HepG2 (cell line): ENCODE results near the gene SPRED2. TPM values are rescaled to one million over a fixed set of nuclear protein-coding genes. Genes with fewer than 3 reads are reported as not detected.

ENCODE experiments used
- ATAC-seq: fragments of 200-7000 bp; cut with Tn5 transposase; 3 replicates; pipeline ENCODE4 v1.9.1; 2020; ENCODE audit warnings: mild to moderate bottlenecking, moderate library complexity
- BruUV-seq: library from RNA; stranded (reverse); fragments of 400-500 nt; replicated peaks from 2 replicates; lab custom pipeline; 2021; lab: Mats Ljungman, UMichigan
- CTCF ChIA-PET: fragments of 300-600 bp; formaldehyde crosslinking; extraction: SDS; loops from one replicate; lab custom pipeline; 2021; ENCODE audit warnings: low total read pairs, inconsistent platforms, low intra/inter-chr PET ratio; lab: Yijun Ruan, JAX
- POLR2A ChIA-PET: fragments of 350-600 bp; sonication (Branson Sonifier 250); formaldehyde crosslinking; loops from one replicate; lab custom pipeline; 2020; ENCODE audit warnings: antibody characterized with exemption, inconsistent platforms; lab: Yijun Ruan, JAX
- DNase-seq: peaks from one replicate; pipeline ENCODE4 v3.0.0-alpha.2; 2015; ENCODE audit warnings: low spot score
- FAIRE-seq: peaks from 3 replicates; lab custom pipeline; 2011; peaks lifted over from hg19 to GRCh38; lab: Jason Lieb, UNC
- H2AFZ ChIP-seq: one replicate; pipeline ENCODE4 v1.6.1; 2011; ENCODE audit warnings: low read length, inconsistent platforms
- H3K27ac ChIP-seq: fragments of 300-600 bp; 3 replicates; pipeline ENCODE4 v1.8.0; 2011; ENCODE audit warnings: mixed run types, mild to moderate bottlenecking, mixed read lengths, low read length, inconsistent platforms; ENCODE audit not compliant: insufficient read depth; ENCODE audit errors: extremely low read length
- H3K27me3 ChIP-seq, 2 experiments: fragments of 200-600 bp in 1 of 2; 2 replicates in 1 of 2; 3 replicates in 1 of 2; pipeline versions ENCODE4 v1.6.0 to v1.8.0; 2011; ENCODE audit warnings: low read length in 2 of 2, mild to moderate bottlenecking in 2 of 2, moderate library complexity in 2 of 2, inconsistent platforms in 1 of 2; ENCODE audit not compliant: insufficient read depth in 2 of 2, control insufficient read depth in 1 of 2
- H3K36me3 ChIP-seq, 2 experiments: fragments of 200-600 bp in 1 of 2; replicated peaks in 1 of 2; 2 replicates in 1 of 2; 3 replicates in 1 of 2; pipeline versions ENCODE4 v1.5.1 to v1.8.0; 2011; ENCODE audit warnings: low read length in 2 of 2, inconsistent platforms in 1 of 2; ENCODE audit not compliant: insufficient read depth in 2 of 2, control insufficient read depth in 1 of 2
- H3K4me1 ChIP-seq: 2 replicates; pipeline ENCODE4 v1.5.1; 2012; ENCODE audit warnings: low read length, inconsistent platforms; ENCODE audit not compliant: insufficient read depth
- H3K4me2 ChIP-seq: 2 replicates; pipeline ENCODE4 v1.6.0; 2011; ENCODE audit warnings: low read depth, low read length, inconsistent platforms
- H3K4me3 ChIP-seq, 3 experiments: fragments of 200-600 bp in 1 of 3; sonication (generic), shearing (Covaris generic) in 1 of 3; replicated peaks in 1 of 3; 2 replicates each; pipeline ENCODE4 v1.5.1; 2011 to 2016; ENCODE audit warnings: low read length in 3 of 3, inconsistent platforms in 2 of 3, low read depth in 2 of 3, mild to moderate bottlenecking in 2 of 3, control low read depth in 1 of 3, mixed read lengths in 1 of 3; ENCODE audit not compliant: insufficient read depth in 1 of 3
- H3K79me2 ChIP-seq: one replicate; pipeline ENCODE4 v1.6.1; 2011; ENCODE audit warnings: low read length, inconsistent platforms; ENCODE audit not compliant: insufficient read depth
- H3K9ac ChIP-seq: 2 replicates; pipeline ENCODE4 v1.6.0; 2011; ENCODE audit warnings: mild to moderate bottlenecking, low read depth, low read length, inconsistent platforms; ENCODE audit not compliant: insufficient read depth
- H3K9me3 ChIP-seq: 2 replicates; pipeline ENCODE4 v1.5.1; 2012; ENCODE audit warnings: mild to moderate bottlenecking, low read length
- H4K20me1 ChIP-seq: 2 replicates; pipeline ENCODE4 v1.6.0; 2011; ENCODE audit warnings: inconsistent platforms, mild to moderate bottlenecking, low read length, moderate library complexity; ENCODE audit not compliant: insufficient read depth
- FOXP1 ChIP-seq, 2 experiments: fragments of 450-650 bp in 1 of 2; IDR thresholded peaks; 2 replicates each; pipeline ENCODE4 v1.6.1; 2017 to 2018; ENCODE audit warnings: antibody characterized with exemption in 1 of 2
- GLI4 ChIP-seq: sonication (generic); formaldehyde crosslinking; IDR thresholded peaks from 2 replicates; pipeline ENCODE4 v1.5.1; 2020; ENCODE audit warnings: missing genetic modification reagents, mild to moderate bottlenecking, moderate library complexity, borderline replicate concordance
- PHF5A ChIP-seq: IDR thresholded peaks from one replicate; pipeline ENCODE4 v1.6.1; 2018; ENCODE audit warnings: low read depth, missing genetic modification reagents; ENCODE audit not compliant: unreplicated experiment
- SALL1 ChIP-seq: sonication (generic); formaldehyde crosslinking; IDR thresholded peaks from 2 replicates; pipeline ENCODE4 v1.8.0; 2022; ENCODE audit warnings: mild to moderate bottlenecking, missing genetic modification reagents
- ZBTB38 ChIP-seq: sonication (generic); formaldehyde crosslinking; IDR thresholded peaks from 2 replicates; pipeline ENCODE4 v1.5.1; 2020; ENCODE audit warnings: mild to moderate bottlenecking, missing genetic modification reagents
- ZFAT ChIP-seq: sonication (generic); formaldehyde crosslinking; conservative IDR thresholded peaks from 2 replicates; pipeline ENCODE4 v1.8.1; 2023; ENCODE audit warnings: missing genetic modification reagents, inconsistent platforms
- ZNF12 ChIP-seq: sonication (generic); formaldehyde crosslinking; IDR thresholded peaks from 2 replicates; pipeline ENCODE4 v1.5.0; 2020; ENCODE audit warnings: missing genetic modification reagents
- ZNF343 ChIP-seq: sonication (generic); formaldehyde crosslinking; IDR thresholded peaks from 2 replicates; pipeline ENCODE4 v1.4.0; 2020; ENCODE audit warnings: mild to moderate bottlenecking, missing genetic modification reagents
- ZNF841 ChIP-seq: sonication (generic); formaldehyde crosslinking; IDR thresholded peaks from 2 replicates; pipeline ENCODE4 v1.8.1; 2023; ENCODE audit warnings: missing genetic modification reagents, borderline replicate concordance
- ZNF879 ChIP-seq: sonication (generic); formaldehyde crosslinking; IDR thresholded peaks from 2 replicates; pipeline ENCODE4 v1.8.1; 2023; ENCODE audit warnings: missing genetic modification reagents
- ZSCAN29 ChIP-seq: sonication (generic); formaldehyde crosslinking; conservative IDR thresholded peaks from 2 replicates; pipeline ENCODE4 v1.4.0; 2020; ENCODE audit warnings: mild to moderate bottlenecking, missing genetic modification reagents
- WGBS: methylation state at CpG from one replicate; pipeline ENCODE4 v1.1.6; 2017; ENCODE audit warnings: low lambda C conversion rate; 5-methylcytosine and 5-hydroxymethylcytosine counted together
- in situ Hi-C: cut with HindIII; loops from 2 replicates; pipeline ENCODE4 v1.10.0; 2017; ENCODE audit warnings: low pct_unique_long_range_greater_than_20kb; ENCODE audit not compliant: extremely low pct_ligation_motif_present
- intact Hi-C: fragments of 100-400 bp; cut with micrococcal nuclease; formaldehyde crosslinking; loops from one replicate; pipeline ENCODE4 v1.10.0; 2022; ENCODE audit not compliant: unreplicated experiment
- polyA plus RNA-seq, 8 experiments: library from polyadenylated mRNA; depleted of rRNA in 3 of 8; stranded (reverse) in 7 of 8; unstranded in 1 of 8; fragments of >200 nt; fragmentation: Illumina TruSeq in 4 of 8; extraction: Trizol in 4 of 8; gene quantifications; 2 replicates each; pipeline versions ENCODE4 v1.2.1 to v1.2.3, GENCODE V29; 2011 to 2016; ENCODE audit warnings: low read depth in 4 of 8, missing spikeins in 1 of 8, mixed read lengths in 1 of 8; ENCODE audit not compliant: insufficient read depth in 1 of 8
- total RNA-seq, 5 experiments: library from RNA; depleted of rRNA; stranded (reverse); fragments of >200 nt; fragmentation: Illumina TruSeq; extraction: Trizol; gene quantifications; 2 replicates each; pipeline ENCODE4 v1.2.3, GENCODE V29; 2016; ENCODE audit warnings: low read depth in 1 of 5
- TF ChIP-seq, protein P1 (sequence below): sonication (generic); formaldehyde crosslinking; conservative IDR thresholded peaks from 2 replicates; pipeline ENCODE4 v1.4.0; 2020; ENCODE audit warnings: mild to moderate bottlenecking, missing genetic modification reagents, moderate library complexity
- TF ChIP-seq, protein P2 (sequence below): sonication (generic); formaldehyde crosslinking; IDR thresholded peaks from 2 replicates; pipeline ENCODE4 v1.4.0; 2020; ENCODE audit warnings: missing genetic modification reagents, mild to moderate bottlenecking, borderline replicate concordance
- TF ChIP-seq, protein P3 (sequence below): sonication (generic); formaldehyde crosslinking; IDR thresholded peaks from 2 replicates; pipeline ENCODE4 v1.5.1; 2020; ENCODE audit warnings: mild to moderate bottlenecking, missing genetic modification reagents, borderline replicate concordance
- TF ChIP-seq, protein P4 (sequence below): sonication (generic); formaldehyde crosslinking; IDR thresholded peaks from 2 replicates; pipeline ENCODE4 v1.5.0; 2020; ENCODE audit warnings: missing genetic modification reagents
- TF ChIP-seq, protein P5 (sequence below): sonication (generic); formaldehyde crosslinking; IDR thresholded peaks from 2 replicates; pipeline ENCODE4 v1.8.0; 2022; ENCODE audit warnings: missing genetic modification reagents, mild to moderate bottlenecking, borderline replicate concordance

SPRED2 gene
- total and polyA plus RNA-seq, 2 of the 13 experiments (the other 11 are each of a cell fraction or from before 2014, with no cell fraction given), result 13.0 to 37.0 TPM

DNA sequence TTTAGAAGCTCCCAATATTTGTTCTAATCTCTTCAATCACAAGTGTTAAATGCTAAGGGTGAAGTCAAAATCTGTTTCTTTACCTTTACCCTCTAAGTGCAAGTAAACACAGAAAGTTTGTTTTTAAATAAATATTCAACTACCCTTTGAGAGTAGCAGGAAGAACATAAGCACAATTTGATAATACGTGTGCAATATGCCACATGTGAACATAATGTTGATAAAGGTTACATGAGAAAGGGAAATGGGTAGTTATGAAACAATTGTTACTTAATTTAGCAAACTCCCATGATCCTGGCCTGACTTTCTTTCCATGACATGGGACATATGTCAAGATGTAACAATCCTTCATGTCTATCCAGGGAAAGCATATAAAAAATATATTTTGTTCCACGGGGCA is 7.1 kb downstream of the SPRED2 start:
- H3K36me3 ChIP-seq, result peaks cover 3 to 25% of the 10 kb centered on the region in 2 experiments
- no peak overlapping the region for H2AFZ ChIP-seq
- no TSS peak for BruUV-seq
- 64% methylated on average over 2 of the region's 2 CpGs for whole genome bisulfite sequencing
- DNase-seq (no peak), FAIRE-seq (no peak), ATAC-seq (no peak)
- intact Hi-C loops, result no loop called here
- ChIA-PET POLR2A (no interaction called here), CTCF (no interaction called here)
- H3K27ac ChIP-seq, result no peak overlapping the region
- no peaks in the 10 kb centered on the region for H3K27me3 ChIP-seq
- H3K4me2 ChIP-seq, result no peak overlapping the region
- H3K79me2 ChIP-seq, result peaks cover 100% of the 10 kb centered on the region
- H4K20me1 ChIP-seq, result peaks cover 100% of the 10 kb centered on the region
- no peak overlapping the region for H3K4me3 ChIP-seq
- in situ Hi-C loops, result no loop called here
- H3K4me1 ChIP-seq, result peaks cover 89% of the 10 kb centered on the region
- no peak overlapping the region for H3K9ac ChIP-seq
- H3K9me3 ChIP-seq, result no peaks in the 10 kb centered on the region
- no peak for TF ChIP-seq ZFAT
- TF ChIP-seq ZNF841 (CRISPR knock-in tag), result no peak
- TF ChIP-seq GLI4 (CRISPR knock-in tag), result no peak
- TF ChIP-seq ZNF12 (CRISPR knock-in tag), result no peak
- no peak for TF ChIP-seq PHF5A (CRISPR knock-in tag)
- TF ChIP-seq, protein P1, sequence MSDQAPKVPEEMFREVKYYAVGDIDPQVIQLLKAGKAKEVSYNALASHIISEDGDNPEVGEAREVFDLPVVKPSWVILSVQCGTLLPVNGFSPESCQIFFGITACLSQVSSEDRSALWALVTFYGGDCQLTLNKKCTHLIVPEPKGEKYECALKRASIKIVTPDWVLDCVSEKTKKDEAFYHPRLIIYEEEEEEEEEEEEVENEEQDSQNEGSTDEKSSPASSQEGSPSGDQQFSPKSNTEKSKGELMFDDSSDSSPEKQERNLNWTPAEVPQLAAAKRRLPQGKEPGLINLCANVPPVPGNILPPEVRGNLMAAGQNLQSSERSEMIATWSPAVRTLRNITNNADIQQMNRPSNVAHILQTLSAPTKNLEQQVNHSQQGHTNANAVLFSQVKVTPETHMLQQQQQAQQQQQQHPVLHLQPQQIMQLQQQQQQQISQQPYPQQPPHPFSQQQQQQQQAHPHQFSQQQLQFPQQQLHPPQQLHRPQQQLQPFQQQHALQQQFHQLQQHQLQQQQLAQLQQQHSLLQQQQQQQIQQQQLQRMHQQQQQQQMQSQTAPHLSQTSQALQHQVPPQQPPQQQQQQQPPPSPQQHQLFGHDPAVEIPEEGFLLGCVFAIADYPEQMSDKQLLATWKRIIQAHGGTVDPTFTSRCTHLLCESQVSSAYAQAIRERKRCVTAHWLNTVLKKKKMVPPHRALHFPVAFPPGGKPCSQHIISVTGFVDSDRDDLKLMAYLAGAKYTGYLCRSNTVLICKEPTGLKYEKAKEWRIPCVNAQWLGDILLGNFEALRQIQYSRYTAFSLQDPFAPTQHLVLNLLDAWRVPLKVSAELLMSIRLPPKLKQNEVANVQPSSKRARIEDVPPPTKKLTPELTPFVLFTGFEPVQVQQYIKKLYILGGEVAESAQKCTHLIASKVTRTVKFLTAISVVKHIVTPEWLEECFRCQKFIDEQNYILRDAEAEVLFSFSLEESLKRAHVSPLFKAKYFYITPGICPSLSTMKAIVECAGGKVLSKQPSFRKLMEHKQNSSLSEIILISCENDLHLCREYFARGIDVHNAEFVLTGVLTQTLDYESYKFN (CRISPR knock-in tag), result peak; percentile 20; the same call in 1 of the 2 replicates
- no peak for TF ChIP-seq ZSCAN29 (CRISPR knock-in tag)
- no peak for TF ChIP-seq SALL1 (CRISPR knock-in tag)
- no peak for TF ChIP-seq FOXP1 (IDR thresholded peaks at IDR 0.05)
- peak; percentile 32; the same call in 1 of the 2 replicates for TF ChIP-seq FOXP1 (CRISPR knock-in tag; IDR thresholded peaks at IDR 0.05)
- TF ChIP-seq ZNF343 (CRISPR knock-in tag), result no peak
- TF ChIP-seq, protein P2, sequence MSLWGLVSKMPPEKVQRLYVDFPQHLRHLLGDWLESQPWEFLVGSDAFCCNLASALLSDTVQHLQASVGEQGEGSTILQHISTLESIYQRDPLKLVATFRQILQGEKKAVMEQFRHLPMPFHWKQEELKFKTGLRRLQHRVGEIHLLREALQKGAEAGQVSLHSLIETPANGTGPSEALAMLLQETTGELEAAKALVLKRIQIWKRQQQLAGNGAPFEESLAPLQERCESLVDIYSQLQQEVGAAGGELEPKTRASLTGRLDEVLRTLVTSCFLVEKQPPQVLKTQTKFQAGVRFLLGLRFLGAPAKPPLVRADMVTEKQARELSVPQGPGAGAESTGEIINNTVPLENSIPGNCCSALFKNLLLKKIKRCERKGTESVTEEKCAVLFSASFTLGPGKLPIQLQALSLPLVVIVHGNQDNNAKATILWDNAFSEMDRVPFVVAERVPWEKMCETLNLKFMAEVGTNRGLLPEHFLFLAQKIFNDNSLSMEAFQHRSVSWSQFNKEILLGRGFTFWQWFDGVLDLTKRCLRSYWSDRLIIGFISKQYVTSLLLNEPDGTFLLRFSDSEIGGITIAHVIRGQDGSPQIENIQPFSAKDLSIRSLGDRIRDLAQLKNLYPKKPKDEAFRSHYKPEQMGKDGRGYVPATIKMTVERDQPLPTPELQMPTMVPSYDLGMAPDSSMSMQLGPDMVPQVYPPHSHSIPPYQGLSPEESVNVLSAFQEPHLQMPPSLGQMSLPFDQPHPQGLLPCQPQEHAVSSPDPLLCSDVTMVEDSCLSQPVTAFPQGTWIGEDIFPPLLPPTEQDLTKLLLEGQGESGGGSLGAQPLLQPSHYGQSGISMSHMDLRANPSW (CRISPR knock-in tag), result no peak
- no peak for TF ChIP-seq ZBTB38 (CRISPR knock-in tag)
- TF ChIP-seq ZNF879 (CRISPR knock-in tag), result no peak
- TF ChIP-seq, protein P3, sequence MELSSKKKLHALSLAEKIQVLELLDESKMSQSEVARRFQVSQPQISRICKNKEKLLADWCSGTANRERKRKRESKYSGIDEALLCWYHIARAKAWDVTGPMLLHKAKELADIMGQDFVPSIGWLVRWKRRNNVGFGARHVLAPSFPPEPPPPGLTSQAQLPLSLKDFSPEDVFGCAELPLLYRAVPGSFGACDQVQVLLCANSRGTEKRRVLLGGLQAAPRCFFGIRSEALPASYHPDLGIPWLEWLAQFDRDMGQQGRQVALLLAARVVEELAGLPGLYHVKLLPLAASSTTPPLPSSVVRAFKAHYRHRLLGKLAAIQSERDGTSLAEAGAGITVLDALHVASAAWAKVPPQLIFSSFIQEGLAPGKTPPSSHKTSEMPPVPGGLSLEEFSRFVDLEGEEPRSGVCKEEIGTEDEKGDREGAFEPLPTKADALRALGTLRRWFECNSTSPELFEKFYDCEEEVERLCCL, result no peak
- TF ChIP-seq, protein P4, sequence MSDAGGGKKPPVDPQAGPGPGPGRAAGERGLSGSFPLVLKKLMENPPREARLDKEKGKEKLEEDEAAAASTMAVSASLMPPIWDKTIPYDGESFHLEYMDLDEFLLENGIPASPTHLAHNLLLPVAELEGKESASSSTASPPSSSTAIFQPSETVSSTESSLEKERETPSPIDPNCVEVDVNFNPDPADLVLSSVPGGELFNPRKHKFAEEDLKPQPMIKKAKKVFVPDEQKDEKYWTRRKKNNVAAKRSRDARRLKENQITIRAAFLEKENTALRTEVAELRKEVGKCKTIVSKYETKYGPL (CRISPR knock-in tag), result no peak
- TF ChIP-seq, protein P5, sequence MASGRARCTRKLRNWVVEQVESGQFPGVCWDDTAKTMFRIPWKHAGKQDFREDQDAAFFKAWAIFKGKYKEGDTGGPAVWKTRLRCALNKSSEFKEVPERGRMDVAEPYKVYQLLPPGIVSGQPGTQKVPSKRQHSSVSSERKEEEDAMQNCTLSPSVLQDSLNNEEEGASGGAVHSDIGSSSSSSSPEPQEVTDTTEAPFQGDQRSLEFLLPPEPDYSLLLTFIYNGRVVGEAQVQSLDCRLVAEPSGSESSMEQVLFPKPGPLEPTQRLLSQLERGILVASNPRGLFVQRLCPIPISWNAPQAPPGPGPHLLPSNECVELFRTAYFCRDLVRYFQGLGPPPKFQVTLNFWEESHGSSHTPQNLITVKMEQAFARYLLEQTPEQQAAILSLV (CRISPR knock-in tag), result no peak
